ENCODE measurements around the gene SOX11.
"Not testable (repeated sequence)": the region's sequence is repeated elsewhere in the genome, so short reads cannot be mapped to it uniquely, and the experiment has no call there.

Gene SOX11

DNA sequence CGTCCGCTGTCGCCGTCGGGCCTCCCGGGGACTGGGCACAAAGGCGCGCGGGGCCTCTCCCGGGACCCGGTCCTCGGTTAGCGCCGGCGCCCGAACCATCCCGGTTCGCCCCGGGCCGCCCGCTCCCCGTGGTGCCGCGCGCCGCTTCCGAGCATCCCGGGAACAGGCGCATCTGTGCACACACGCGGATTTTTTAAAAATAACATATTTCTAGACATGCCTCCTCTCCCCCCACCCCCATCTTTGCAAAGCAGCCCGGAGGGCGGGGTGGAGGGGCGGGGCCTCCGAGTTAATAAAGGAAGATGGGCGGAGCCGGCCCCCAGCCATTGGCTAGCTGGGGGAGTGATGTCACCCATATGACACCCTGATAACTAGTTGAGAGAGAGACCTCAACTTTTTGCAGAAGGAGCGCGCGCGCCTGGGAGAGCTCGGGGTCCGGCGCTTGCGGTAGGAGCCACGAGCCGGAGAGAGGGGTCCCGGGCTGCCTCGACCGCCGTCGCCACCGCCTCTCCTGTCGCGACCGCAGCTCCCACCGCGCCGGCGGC lies at the start of gene SOX11:
Gene SOX11, plus strand, starts transcription at position 400 of the 545 bp plus-strand sequence. CDS start 338 bp downstream, outside the sequence.
- no peak for ATAC-seq

DNA sequence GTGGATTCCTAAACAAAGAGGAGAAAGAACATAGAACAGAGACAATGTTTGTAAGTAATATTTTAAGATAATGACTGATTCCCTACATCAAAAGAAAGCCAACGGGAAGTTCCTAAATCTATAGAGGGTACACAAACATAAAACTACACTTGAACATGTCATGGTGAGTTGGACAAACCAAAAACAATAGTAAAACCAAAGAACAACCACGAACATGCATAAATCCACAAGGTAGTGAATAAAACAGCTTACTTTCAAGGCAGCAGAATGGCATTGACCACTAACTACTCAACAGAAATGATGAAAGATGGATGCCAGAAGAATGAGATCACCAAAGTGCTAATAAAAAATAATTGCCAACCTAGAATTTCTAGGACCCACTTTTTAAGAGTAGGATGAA lies 39.5 kb upstream of the SOX11 start:
- not testable (repeated sequence) for ATAC-seq

DNA sequence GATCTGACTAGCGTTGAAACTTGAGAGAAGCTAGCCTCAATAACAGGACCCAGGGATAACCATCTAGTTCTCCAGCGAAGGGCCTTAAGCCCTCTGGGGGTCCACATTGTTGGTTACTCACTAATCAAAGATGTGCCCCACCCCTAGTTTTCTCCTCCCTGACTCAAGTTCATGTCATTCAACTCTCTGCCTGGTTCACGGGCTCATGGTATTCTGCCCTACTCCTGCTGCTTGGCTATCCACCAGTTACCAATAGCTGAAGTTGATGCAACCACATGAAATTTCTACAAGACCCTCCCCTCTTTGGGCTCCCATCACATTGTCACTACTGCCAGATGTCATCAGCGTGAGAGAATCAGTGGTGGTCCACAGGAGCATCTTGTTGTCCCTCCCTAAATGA lies 38.4 kb upstream of the SOX11 start:
- ATAC-seq, result not testable (repeated sequence)

DNA sequence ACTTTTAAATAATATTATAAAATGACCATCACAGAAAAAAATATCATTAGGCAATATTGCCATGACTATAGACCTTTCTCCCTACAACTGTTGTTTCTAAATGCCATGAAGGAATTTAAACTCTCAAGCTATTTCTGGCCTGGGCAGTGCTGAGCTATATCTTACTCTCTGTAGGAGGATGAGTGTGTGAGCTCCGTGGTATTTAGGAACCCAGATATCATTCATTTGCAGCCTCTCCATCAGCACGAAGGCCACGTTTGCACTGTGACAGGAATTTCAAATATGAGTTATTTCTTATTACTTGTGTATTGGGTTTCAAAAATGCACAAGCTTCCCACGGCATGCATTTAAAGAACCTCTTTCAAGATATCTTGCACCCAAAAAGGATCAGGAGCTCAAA lies 35.0 kb upstream of the SOX11 start:
- no peak for ATAC-seq

DNA sequence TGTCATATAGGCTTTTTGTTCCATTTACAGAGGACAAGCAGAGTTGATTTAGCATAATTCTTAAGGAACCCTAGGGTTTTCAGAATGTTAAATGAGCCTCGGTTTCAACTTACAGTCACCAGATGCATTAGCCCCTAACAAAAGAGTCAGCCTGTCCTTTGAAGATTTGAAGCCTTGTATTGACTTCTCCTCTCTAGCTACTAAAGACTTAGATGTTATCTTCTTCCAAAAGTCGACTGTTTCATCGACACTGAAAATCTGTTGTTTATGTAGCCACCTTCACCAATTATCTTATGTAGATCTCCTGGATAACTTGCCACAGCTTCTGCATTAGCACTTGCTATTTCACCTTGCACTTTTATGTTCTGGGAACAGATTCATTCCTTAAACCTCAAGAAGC lies 31.6 kb upstream of the SOX11 start:
- ATAC-seq, result no peak

DNA sequence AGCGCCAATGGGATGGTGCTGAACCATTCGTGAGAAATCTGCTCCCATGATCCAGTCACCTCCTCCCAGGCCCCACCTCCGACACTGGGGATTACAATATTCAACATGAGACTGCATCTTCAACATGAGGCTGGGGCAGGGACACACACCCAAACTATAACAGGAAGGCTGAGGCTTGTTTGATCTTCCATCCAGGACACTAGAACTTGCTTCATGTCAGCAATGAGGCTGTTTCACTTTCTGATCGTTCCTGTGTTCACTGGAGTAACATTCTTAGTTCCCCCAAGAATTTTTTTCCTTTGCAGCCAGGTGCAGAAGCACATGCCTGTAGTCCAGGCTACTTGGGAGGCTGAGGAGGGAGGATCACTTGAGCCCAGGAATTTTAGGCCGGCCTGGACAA lies 30.8 kb upstream of the SOX11 start:
- no peak for ATAC-seq

DNA sequence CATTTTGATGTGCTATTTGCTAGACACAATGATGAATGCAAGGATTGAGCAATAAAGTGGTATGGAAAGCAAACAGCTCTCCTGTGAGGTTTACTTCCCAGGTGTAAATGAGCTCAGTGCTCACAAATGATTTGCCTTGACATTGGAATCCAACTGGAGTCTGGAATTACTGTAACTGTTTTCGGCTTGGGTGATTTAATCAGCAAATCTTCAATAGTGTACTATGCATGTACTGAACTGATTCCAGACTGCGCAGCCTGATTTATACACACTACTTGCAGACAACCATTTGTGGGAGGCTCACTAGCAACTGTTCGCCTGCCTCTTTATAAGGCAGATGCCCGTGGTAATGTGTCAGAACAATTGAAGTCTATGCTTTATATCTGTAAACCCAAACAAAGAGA lies 27.9 kb upstream of the SOX11 start:
- no peak for ATAC-seq

DNA sequence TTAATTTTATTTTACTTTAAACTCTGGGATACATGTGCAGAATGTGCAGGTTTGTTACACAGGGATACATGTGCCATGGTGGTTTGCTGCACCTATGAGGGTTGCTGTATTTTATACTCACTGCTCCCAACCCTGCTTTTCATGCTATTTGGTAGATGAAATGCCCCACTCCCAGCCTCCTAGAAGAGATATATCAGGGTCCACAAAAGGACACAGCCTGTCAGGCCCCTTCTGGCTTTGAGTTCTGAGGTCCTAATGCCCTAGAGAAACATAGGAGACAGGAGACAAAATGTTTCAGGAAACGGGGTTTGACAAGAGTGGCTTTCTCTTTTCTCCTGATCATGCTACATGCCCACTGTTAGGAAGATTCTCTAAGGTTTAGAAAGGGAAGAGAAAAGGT lies 27.1 kb upstream of the SOX11 start:
- no peak for ATAC-seq

DNA sequence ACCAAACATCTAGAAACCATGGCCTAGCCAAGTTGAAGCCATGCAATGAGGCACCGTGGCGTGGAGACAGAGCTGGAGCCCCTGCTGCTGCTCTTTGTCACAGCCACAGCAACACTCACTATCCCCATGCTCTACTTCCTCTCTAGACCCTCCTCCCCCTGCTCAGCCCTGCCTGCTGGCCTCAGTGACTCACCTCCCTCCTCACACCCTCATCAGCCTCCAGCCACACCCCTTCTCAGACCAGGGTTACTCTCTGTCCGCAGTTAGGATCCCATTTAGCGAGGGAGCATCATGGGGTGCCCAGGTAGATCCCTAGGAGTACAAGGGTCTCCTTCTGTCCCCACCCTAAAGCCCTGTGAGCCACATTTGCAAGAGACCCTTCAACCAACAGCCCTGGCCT lies 25.4 kb upstream of the SOX11 start:
- ATAC-seq, result no peak

DNA sequence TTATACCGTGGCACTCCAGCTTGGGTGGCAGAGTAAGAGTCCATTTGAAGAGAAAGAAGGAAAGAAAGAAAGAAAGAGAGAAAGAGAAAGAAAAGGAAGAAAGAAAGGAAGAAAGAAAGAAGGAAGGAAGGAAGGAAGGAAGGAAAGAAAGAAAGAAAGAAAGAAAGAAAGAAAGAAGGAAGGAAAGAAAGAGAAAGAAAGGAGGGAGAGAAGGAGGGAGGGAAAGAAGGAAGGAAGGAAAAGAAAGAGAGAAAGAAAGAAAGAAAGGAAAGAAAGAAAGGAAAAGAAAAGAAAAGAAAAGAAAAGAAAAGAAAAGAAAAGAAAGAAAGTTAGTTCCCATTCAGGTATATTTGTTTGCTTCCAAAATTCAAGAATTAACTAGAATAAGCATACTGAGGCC lies 24.5 kb upstream of the SOX11 start:
- ATAC-seq, result not testable (repeated sequence)

DNA sequence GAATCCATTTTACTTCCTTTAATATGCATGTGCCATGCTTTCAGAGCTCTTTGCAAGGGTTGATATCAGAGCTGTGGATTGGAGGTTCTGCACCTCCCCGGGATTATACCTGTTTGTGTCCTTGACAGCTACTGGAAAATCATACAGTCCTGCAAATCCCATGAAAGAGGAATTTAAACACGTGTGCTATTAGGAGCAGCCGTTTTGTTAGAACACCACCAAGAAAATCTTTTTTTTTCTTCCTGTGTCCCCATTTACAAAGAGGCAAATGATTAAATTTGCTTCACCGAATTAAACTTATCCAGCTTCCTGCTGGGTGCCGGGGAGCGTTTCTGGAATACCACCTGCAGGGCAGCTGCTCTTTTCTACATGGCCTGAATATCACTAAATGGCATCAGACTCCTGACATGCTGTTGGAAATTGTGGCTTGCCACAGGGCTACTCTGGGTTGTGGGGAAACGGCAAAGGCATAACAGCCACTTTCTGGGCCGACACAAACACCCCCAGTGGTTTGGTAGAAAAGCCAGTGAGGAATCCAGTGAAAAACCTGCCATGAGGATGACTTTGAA lies 23.4 kb upstream of the SOX11 start:
- ATAC-seq, result no peak

DNA sequence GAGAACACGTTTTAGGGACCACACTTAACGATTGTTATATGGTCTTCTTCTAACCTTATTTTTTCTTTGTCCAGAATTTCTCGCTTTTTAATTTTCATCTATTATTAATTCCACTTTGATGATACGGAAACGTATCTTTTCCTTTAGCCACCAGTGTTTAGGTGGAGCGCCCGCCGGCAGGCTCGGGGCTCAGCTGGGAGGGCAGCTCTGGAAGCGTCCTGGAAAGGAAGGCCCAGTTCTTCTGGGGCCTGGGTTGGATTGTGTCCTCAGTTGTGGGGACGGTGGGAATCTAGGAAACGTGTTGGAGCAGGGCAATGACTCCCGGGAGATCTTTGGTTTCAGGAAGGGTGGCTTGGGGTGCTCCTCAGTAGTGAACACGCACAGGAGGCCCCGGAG lies 19.4 kb upstream of the SOX11 start:
- no peak for ATAC-seq

DNA sequence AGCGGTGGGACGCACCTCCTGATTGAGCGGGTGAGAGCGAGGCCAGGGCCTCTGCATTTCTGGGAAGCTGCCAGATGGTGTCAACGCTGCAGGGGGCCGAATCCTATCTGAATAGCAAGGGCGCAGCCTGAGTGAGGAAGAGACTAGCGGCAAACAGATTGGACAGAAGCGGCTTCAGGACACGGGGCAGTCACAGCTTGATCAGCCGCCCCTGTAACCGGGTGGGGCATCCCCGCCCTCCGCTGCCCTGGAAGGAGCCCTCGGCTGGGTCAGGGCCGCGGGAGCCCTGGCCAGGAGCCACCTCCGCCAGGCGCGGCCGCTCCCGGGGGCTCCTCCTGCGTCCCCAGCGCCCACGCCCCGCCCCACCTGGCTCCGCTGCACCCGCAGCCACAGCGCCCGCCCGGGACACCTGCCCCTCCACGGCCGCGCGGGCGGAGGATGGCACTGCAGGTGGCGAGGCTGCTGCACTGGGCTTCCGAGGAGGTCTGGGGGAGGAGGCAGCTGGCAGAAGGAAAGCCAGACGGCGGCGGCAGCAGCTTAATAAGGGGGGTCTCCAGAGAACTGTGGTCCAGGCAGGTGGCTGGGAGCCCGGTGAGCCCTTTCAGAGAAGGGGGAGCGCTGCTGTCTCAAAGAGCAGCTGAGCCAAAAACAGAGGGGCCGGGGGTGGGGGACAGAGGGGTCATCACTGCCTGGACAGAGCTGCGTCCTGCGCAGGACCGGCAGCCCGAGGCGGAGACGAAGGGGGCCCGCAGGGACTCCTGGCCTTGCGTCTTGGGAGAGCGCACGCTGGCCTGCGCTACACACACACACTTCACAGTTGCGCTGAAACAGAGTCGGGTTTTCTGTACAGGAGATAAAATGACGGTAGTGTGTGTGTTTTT lies 18.8 kb upstream of the SOX11 start:
- ATAC-seq, result no peak

DNA sequence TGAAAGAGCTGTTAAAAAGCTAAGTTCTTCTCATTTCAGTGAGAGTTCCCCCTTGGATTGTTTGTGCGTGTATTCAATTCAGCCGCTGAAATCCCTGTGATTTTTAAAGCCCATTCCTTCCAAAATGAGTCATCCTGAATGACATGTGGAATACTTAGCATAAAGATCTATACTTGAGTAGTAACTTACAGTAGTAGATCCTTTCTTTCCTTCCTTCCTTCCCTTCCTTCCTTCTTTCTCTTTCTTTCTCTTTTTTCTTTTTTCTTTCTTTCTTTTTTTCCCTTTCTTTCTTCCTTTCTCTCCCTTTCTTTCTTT lies 18.2 kb upstream of the SOX11 start:
- ATAC-seq, result no peak

DNA sequence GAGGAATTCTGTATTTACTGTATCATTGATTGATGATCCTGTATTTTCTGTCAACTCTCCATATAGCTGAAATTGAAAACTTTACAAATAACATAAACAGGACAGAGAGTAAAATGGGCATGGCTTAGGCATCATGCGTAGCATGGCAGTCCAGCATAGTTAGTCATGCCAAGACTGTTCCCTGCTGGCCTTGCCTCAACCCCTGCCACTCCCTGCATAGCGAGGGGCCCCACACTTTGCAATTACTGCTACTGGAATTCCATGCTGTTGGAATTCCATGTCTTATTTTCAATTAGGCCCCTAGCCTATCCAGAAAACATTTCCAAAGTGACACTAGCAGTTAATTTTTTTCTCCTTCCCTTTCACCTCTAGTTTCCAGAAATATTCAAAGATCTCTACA lies 15.1 kb upstream of the SOX11 start:
- ATAC-seq, result no peak

DNA sequence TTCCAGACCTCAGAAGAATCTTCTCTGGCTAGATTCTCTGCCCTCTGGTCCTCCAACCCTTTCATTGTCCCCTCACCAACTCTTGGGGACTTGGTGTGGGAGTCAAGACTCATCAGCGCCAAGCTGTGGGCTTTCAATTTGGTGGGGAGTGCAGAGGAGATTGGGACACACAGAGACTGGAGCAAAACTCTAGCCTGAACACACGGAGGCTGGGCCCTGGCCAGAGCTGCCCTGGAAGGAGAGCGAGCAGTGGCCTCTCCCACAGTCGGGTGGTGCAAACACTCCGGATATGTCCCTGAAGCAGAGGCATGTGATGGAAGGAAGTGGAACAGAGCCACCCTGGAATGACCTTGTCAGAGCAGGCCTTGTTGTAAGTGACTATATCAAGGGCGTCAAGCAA lies 8.7 kb upstream of the SOX11 start:
- no peak for ATAC-seq

DNA sequence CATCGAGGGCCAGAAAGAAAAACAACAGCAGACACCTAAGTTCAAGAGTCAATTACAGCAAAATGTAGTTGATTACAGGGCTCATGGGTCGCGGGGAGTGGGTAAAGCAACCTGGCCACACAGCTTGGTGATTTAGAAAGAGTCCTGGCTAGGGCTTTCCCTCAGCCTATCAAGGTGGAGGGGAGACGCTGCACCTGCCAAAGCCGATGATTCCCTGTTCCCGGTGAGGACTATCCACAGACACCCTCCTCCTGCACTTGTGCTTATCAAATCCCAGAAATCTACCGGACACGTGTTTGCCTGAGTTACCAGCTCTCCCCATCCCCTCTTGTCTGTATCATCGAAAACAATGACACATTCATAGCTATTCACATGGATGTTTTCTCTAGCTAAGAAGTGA lies 7.0 kb upstream of the SOX11 start:
- ATAC-seq, result no peak

DNA sequence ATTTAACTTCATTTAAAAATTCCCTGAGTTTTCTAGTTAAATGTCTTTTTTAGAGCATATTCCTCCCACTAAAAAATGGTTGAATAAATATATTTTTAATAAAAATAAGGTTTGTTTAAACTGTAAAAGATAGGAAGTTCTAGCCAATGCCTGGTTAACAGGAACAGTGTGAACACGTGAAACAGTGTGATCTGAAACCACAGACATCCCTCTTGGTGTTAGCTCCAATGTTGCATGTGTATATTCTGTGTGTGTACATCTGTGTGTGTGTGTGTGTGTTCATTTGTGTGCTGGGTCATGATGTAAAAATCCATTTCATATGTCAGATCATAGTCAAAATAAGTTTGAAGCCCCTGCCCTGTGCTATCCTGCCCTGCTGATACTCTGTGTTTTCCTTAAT lies 6.1 kb upstream of the SOX11 start:
- no peak for ATAC-seq

DNA sequence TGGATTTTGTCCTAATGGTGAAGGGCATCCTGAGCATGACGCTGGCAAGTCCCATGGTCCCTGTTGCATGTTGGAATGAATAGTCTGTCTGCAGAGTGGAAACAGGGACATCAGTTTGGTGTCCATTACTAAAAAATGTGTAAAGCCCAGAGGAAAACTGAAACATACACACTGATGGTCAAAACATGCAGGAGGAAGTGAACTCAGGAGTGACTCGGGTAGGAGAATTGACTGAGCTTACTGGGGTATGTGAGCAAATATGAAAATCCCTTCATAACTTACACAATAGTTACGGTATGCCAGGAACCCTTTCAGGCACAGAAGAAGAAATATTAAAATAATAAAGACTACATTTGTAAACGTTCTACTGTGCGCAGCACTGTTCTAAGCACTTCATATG lies 5.6 kb upstream of the SOX11 start:
- no peak for ATAC-seq

DNA sequence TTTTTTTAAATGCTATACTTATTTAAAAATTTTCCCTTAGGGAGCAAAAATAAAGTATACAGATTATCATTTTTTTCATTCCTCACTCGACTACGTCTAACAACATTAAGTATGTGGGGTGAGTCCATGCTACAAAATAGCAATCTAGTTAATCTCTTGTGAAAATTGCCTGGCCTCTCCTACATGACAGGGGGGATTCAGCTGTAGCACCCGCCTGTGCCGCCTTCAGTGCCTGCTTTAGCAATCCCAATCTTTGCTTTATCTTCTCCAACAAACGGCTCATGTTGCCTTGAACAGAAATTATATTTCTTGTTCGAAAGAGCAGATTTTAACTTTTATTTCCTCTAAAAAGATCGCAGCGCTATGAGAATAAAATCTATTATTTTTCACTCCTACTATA lies 2.4 kb upstream of the SOX11 start:
- no peak for ATAC-seq

DNA sequence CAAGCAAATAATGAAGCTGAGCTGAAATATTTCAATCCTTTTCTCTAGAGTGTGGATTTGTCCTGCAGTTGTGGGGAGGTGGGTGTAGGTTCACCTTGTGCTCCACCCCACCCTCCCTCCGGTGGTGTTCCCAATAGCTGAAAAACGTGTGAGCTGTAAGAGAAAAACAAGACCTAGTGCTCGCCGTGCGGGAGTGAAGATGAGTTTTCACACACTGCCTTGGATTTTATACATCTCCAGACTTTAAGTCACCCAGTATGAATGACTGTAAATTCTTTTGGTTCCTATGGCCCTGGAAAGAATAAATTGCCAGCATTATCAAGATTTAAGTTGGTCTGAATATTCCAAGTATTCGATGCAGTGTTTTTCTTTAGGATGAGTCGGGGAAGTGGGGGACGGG lies 1.9 kb upstream of the SOX11 start:
- no peak for ATAC-seq

DNA sequence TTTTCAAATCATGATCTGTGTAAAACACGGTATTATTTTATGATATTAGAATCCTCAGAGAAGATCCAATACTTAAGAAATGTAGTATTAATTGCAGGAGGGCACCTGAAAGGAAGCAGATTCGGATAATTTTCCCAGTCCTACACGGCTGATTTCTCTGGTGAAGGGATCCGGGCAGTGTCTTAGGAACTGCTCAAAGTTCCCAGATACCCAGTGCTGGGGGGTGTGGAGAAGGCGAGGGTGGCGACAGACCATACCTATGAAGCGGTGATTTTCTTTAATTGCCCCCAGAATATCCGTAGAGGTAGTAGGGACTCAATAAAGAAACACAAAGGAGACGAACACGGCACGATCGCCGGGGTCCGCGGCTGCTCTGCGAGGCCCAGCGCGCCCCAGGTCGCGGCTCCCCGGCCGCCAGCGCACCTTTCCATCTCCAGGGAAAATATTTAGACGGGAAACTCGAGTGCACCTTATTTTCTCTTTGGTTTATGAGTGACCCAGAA lies 1.4 kb upstream of the SOX11 start:
- ATAC-seq, result no peak

DNA sequence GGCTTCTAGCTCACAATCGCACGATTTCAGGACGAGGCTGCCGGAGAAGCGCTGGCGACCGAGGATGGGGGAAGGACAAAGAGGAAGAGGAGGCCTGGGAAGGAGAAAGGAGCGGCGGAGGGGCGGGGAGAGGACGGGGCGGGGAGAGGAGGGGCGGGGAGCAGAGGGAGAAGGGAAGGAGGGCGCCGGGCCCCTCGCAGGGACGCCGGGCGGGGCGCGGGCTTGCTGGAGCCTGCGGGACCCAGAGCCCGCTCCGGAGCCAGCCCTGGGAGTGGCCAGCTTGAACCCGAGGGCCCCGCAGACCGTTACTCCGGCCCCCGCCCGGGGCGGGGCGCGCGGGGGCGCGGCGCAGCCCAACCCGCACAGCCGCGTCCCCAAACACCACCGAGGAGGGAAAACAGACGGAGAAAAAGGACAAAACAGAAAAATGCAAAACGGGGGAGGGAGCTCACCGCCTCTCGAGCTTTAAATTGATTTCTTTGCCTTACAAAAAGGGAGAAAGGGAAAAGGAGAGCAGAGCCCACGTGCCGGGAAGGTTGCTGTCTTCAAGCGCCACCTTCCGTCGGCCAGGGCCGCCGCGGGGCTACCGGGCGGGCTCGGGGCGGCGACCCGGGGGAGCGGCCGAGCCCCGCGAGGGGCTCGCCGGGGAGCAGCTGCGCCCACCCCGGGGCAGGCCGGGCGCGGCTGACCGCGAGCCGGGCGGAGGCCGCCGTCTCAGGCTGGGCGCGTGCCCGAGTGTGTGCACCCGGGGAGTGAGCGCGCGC lies 781 bp upstream of the SOX11 start:
- no peak for ATAC-seq
